ENCODE data around the gene FAM25G. TPM values are rescaled to one million over a fixed set of nuclear protein-coding genes. Genes with fewer than 3 reads are reported as not detected.
A peak's percentile ranks its signal among the peaks of the same experiment; 100 is the strongest.
"Not testable (repeated sequence)": the region's sequence is repeated elsewhere in the genome, so short reads cannot be mapped to it uniquely, and the experiment has no call there.

FAM25G gene
- total RNA-seq (2016; rRNA removed; fragmentation: Illumina TruSeq; extraction: Trizol) (not detected in 2 replicates), polyA plus RNA-seq (2011; rRNA removed) (not detected in 2 replicates), polyA minus RNA-seq (2011; rRNA and poly(A)+ RNA removed; ENCODE audit: low replicate concordance) (not detected in 2 replicates), Bru-seq, nascent RNA (percentile 10 among the genes with signal in this experiment), BruChase-seq, experiment 1, labeled RNA remaining after a 6-hour chase (percentile 14 among the genes with signal in this experiment), BruChase-seq, experiment 2, labeled RNA remaining after a 2-hour chase (percentile 11 among the genes with signal in this experiment)
- not detected in 2 replicates for total RNA-seq (2016; cell fraction: cytosol; rRNA removed; fragmentation: Illumina TruSeq; extraction: Trizol; ENCODE audit: low read depth)
- not detected in 2 replicates for total RNA-seq (2016; cell fraction: insoluble cytoplasmic fraction; rRNA removed; fragmentation: Illumina TruSeq; extraction: Trizol)
- not detected in 2 replicates for total RNA-seq (2016; cell fraction: membrane; rRNA removed; fragmentation: Illumina TruSeq; extraction: Trizol)
- total RNA-seq (2016; cell fraction: nucleus; rRNA removed; fragmentation: Illumina TruSeq; extraction: Trizol), result not detected in 2 replicates
- not detected in 2 replicates for polyA plus RNA-seq (2011; cell fraction: cytosol; rRNA removed)
- not detected in 2 replicates for polyA plus RNA-seq (2011; cell fraction: nucleus; rRNA removed)
- polyA plus RNA-seq (2012), result not detected in 2 replicates
- not detected in 2 replicates for polyA plus RNA-seq (2016; cell fraction: cytosol; fragmentation: Illumina TruSeq; extraction: Trizol; ENCODE audit: low read depth)
- polyA plus RNA-seq (2016; cell fraction: insoluble cytoplasmic fraction; fragmentation: Illumina TruSeq; extraction: Trizol; ENCODE audit: low read depth), result not detected in 2 replicates
- not detected in 2 replicates for polyA plus RNA-seq (2016; cell fraction: membrane; fragmentation: Illumina TruSeq; extraction: Trizol; ENCODE audit: low read depth)
- polyA plus RNA-seq (2016; cell fraction: nucleus; fragmentation: Illumina TruSeq; extraction: Trizol; ENCODE audit: insufficient read depth, low read depth), result not detected in 2 replicates
- polyA minus RNA-seq (2011; cell fraction: cytosol; rRNA and poly(A)+ RNA removed), result not detected in 2 replicates
- polyA minus RNA-seq (2011; cell fraction: nucleus; rRNA and poly(A)+ RNA removed), result not detected in 2 replicates
- long read RNA-seq, experiment 1, result 0 reads
- long read RNA-seq, experiment 2, result 0 reads

DNA sequence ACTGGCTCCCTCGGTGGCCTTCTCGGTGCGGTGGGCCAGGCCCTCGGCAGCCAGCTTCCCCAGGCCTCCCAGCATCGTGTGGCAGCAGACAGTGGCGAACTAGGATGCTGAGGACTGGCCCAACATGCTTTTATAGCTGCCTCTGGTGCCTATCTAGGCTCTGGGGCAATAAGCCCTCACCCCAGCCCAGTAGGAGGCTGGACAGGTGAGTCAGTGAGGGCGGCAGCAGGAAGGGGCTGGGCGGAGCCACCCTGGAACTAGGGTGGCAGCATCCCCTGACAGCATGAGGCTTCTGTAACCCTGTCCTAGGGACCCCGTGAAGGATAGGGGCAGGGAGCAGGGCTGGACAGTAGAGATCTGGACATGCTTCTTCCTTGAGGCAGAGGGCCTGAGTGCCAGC, at the start of gene FAM25G:
Gene FAM25G (minus strand): TSS at position 101 of the 400 bp plus-strand sequence. CDS start 26 bp downstream, at position 75.
- CTCF ChIA-PET (ENCODE audit: low intra/inter-chr PET ratio, low total read pairs); H3K36me3 ChIP-seq (replicated peaks in 1 of 2; ENCODE audit: control insufficient read depth in 1 of 2, insufficient read depth in 2 of 2, low read length in 2 of 2); H2AFZ ChIP-seq (ENCODE audit: low read length); in situ Hi-C loops (cut with HindIII; ENCODE audit: extremely low pct_ligation_motif_present, low pct_unique_long_range_greater_than_20kb); H3K79me2 ChIP-seq (ENCODE audit: insufficient read depth, low read length); intact Hi-C loops (cut with micrococcal nuclease; ENCODE audit: unreplicated experiment); H3K4me3 ChIP-seq (replicated peaks in 1 of 3; ENCODE audit: insufficient read depth in 1 of 3, low read depth in 2 of 3, low read length in 3 of 3); POLR2A ChIA-PET; H3K27me3 ChIP-seq (ENCODE audit: control insufficient read depth in 1 of 2, insufficient read depth in 2 of 2, low read length in 2 of 2); H3K9me3 ChIP-seq (ENCODE audit: low read length); DNase-seq (ENCODE audit: low spot score); FAIRE-seq; H3K4me1 ChIP-seq (ENCODE audit: insufficient read depth, low read length); ATAC-seq; H4K20me1 ChIP-seq (ENCODE audit: insufficient read depth, low read length); BruUV-seq (replicated peaks); H3K9ac ChIP-seq (ENCODE audit: insufficient read depth, low read depth, low read length); H3K27ac ChIP-seq (ENCODE audit: extremely low read length, insufficient read depth, low read length); H3K4me2 ChIP-seq (ENCODE audit: low read depth, low read length): not testable (repeated sequence)
- WGBS (ENCODE audit: low lambda C conversion rate), result no CpG with 5 or more reads among the region's 9 CpGs

DNA sequence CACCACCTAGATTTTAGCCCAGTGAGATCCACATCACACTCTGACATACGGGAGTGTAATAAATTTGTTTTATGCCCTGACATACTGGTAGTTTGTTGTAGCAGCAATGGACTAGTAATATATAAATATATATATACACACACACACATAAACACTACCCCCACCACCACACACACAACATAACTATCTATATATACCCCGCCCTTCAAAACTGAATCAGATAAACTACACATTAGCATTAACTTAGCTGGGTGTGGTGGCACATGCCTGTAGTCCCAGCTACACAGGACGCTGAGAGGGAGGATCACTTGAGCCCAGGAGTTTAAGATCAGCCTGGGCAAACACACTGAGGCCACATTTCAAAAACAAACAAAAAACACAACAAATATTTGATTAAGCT, 44.9 kb upstream of the FAM25G start:
- H2AFZ ChIP-seq (ENCODE audit: low read length); H3K9me3 ChIP-seq (ENCODE audit: low read length); H3K79me2 ChIP-seq (ENCODE audit: insufficient read depth, low read length); H3K4me1 ChIP-seq (ENCODE audit: insufficient read depth, low read length); intact Hi-C loops (cut with micrococcal nuclease; ENCODE audit: unreplicated experiment); H3K36me3 ChIP-seq (replicated peaks in 1 of 2; ENCODE audit: control insufficient read depth in 1 of 2, insufficient read depth in 2 of 2, low read length in 2 of 2); H3K4me2 ChIP-seq (ENCODE audit: low read depth, low read length); DNase-seq (ENCODE audit: low spot score); CTCF ChIA-PET (ENCODE audit: low intra/inter-chr PET ratio, low total read pairs); FAIRE-seq; H4K20me1 ChIP-seq (ENCODE audit: insufficient read depth, low read length); H3K4me3 ChIP-seq (replicated peaks in 1 of 3; ENCODE audit: insufficient read depth in 1 of 3, low read depth in 2 of 3, low read length in 3 of 3); H3K27ac ChIP-seq (ENCODE audit: extremely low read length, insufficient read depth, low read length); H3K27me3 ChIP-seq (ENCODE audit: control insufficient read depth in 1 of 2, insufficient read depth in 2 of 2, low read length in 2 of 2); POLR2A ChIA-PET; H3K9ac ChIP-seq (ENCODE audit: insufficient read depth, low read depth, low read length); BruUV-seq (replicated peaks); in situ Hi-C loops (cut with HindIII; ENCODE audit: extremely low pct_ligation_motif_present, low pct_unique_long_range_greater_than_20kb); ATAC-seq: not testable (repeated sequence)
- 34% methylated on average over 2 of the region's 3 CpGs for WGBS (ENCODE audit: low lambda C conversion rate)

GRCh38 chr10:47523475-47523874, 32.0 kb upstream of the FAM25G start, which contains the start of gene AGAP9:
Gene AGAP9, minus strand, starts transcription at chr10:47523638. Its CDS starts 112 bp downstream, at chr10:47523526.
- FAIRE-seq; ATAC-seq; H4K20me1 ChIP-seq (ENCODE audit: insufficient read depth, low read length); H3K9ac ChIP-seq (ENCODE audit: insufficient read depth, low read depth, low read length); H3K27me3 ChIP-seq (ENCODE audit: control insufficient read depth in 1 of 2, insufficient read depth in 2 of 2, low read length in 2 of 2); intact Hi-C loops (cut with micrococcal nuclease; ENCODE audit: unreplicated experiment); H3K4me1 ChIP-seq (ENCODE audit: insufficient read depth, low read length); CTCF ChIA-PET (ENCODE audit: low intra/inter-chr PET ratio, low total read pairs); BruUV-seq (replicated peaks); H3K36me3 ChIP-seq (replicated peaks in 1 of 2; ENCODE audit: control insufficient read depth in 1 of 2, insufficient read depth in 2 of 2, low read length in 2 of 2); POLR2A ChIA-PET; H3K79me2 ChIP-seq (ENCODE audit: insufficient read depth, low read length); H2AFZ ChIP-seq (ENCODE audit: low read length); DNase-seq (ENCODE audit: low spot score); H3K27ac ChIP-seq (ENCODE audit: extremely low read length, insufficient read depth, low read length); in situ Hi-C loops (cut with HindIII; ENCODE audit: extremely low pct_ligation_motif_present, low pct_unique_long_range_greater_than_20kb); H3K4me2 ChIP-seq (ENCODE audit: low read depth, low read length); H3K9me3 ChIP-seq (ENCODE audit: low read length); H3K4me3 ChIP-seq (replicated peaks in 1 of 3; ENCODE audit: insufficient read depth in 1 of 3, low read depth in 2 of 3, low read length in 3 of 3): not testable (repeated sequence)
- WGBS (ENCODE audit: low lambda C conversion rate), result no CpG with 5 or more reads among the region's 20 CpGs

GRCh38 chr10:47502313-47502712, 10.8 kb upstream of the FAM25G start:
- H2AFZ ChIP-seq (ENCODE audit: low read length); H3K9me3 ChIP-seq (ENCODE audit: low read length); BruUV-seq (replicated peaks); H3K9ac ChIP-seq (ENCODE audit: insufficient read depth, low read depth, low read length); CTCF ChIA-PET (ENCODE audit: low intra/inter-chr PET ratio, low total read pairs); H4K20me1 ChIP-seq (ENCODE audit: insufficient read depth, low read length); ATAC-seq; in situ Hi-C loops (cut with HindIII; ENCODE audit: extremely low pct_ligation_motif_present, low pct_unique_long_range_greater_than_20kb); DNase-seq (ENCODE audit: low spot score); H3K4me3 ChIP-seq (replicated peaks in 1 of 3; ENCODE audit: insufficient read depth in 1 of 3, low read depth in 2 of 3, low read length in 3 of 3); FAIRE-seq; H3K79me2 ChIP-seq (ENCODE audit: insufficient read depth, low read length); H3K27me3 ChIP-seq (ENCODE audit: control insufficient read depth in 1 of 2, insufficient read depth in 2 of 2, low read length in 2 of 2); H3K36me3 ChIP-seq (replicated peaks in 1 of 2; ENCODE audit: control insufficient read depth in 1 of 2, insufficient read depth in 2 of 2, low read length in 2 of 2); H3K4me2 ChIP-seq (ENCODE audit: low read depth, low read length); H3K27ac ChIP-seq (ENCODE audit: extremely low read length, insufficient read depth, low read length); intact Hi-C loops (cut with micrococcal nuclease; ENCODE audit: unreplicated experiment); H3K4me1 ChIP-seq (ENCODE audit: insufficient read depth, low read length); POLR2A ChIA-PET: not testable (repeated sequence)
- 84% methylated on average over 6 of the region's 9 CpGs for WGBS (ENCODE audit: low lambda C conversion rate)

All from HepG2 (cell line).